Iris pigment epithelial cell (primary cell): ENCODE data around the gene HLA-DRB1.
"Not testable (repeated sequence)": the region's sequence is repeated elsewhere in the genome, so short reads cannot be mapped to it uniquely, and the experiment has no call there.

Experiments
- DNase-seq: peaks from one replicate; pipeline ENCODE4 v3.0.0-alpha.2; 2011; ENCODE audit warnings: low read depth

The HLA-DRB1 gene

DNA sequence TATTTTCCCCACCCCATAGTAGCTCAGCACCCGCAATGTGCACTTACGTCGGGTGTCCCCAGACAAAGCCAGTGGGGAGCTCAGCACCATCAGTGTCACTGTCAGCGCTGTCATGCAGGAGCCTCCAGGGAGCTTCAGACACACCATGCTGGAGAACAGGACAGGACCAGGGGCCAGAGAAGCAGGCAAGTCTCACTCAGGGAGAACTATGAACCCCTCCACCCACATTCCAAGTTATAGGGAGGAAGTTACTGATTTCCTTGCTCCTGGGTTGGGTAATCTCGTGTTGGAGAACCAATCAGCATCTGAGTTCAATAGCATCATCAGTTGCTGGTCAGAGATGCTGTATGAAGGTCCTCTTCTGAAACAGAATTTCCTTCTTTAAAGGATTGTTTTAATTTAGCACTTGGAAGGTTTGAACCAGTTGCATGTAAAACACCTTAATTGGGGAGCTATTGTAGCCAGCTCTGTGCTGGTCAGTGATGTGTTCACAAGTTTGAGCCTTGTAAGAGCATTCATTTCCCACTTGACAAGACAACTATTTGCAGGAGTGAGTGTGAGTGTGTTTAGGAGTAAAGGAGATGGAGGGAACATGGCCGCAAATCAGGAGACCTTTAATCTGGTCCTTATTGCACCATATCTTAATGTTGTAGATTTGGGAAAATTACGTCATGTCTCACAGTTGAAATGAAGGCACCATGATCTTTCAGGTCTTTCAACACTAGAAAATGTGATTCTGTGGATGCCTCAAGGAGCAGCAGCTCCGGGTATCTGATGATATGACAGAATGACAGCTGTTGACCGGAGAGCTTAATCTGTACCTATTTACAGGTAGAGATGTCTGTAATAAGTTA is at the start of gene HLA-DRB1:
Gene HLA-DRB1, minus strand, starts transcription at position 253 of the 854 bp plus-strand sequence. Its CDS starts 106 bp downstream, at position 147.
- DNase-seq, result peak; percentile 3

DNA sequence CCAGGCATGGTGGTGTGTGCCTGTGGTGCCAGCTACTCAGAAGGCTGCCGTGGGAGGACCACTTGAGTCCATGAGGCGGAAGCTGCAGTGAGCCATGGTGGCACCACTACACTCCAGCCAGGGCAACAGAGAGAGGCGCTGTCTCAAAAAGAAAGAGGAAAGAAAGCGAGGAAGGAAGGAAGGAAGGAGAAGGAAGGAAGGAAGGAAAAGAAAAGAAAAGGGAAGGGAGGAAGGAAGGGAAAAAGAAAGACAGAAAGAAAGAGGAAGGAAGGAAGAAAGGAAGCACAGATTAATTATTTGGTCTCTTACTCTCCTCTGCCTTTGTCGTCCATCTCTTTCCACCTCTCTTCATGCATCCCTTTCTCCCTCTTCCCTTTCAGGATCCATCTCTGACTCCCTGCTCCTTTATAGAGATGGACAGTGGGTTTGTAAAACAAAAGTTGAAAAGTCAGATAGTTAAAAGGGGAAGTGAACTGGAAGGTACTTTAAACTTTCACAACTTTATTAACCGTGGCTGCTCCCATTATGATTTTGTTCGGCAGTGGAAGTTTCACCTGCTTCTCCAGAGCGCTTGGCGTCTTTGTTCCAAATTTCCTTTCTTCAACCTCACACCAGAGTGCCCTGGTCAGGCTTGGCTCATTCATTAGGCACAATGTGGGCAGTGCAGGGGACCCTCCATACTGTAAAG is 49.0 kb upstream of the HLA-DRB1 start:
- DNase-seq, result no peak

DNA sequence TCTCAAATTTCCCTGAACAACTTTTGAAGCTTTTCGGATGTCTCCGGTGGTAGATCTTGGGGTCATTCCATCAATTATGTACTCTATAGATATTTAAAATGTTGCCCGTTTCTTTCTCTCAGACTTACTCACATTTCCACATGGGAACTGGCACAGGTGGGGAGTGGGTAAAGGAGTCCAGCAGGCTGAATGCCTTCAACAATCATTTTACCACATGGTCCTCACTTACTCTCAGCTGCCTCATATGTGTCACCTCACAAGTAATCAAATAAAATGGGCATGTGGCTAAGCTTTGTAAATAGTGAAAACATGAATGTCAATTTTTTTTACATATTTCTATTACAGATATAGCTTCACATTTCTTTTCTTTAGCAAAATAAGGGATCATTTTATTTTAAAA is 48.2 kb upstream of the HLA-DRB1 start:
- no peak for DNase-seq

GRCh38 chr6:32637219-32637880 is 47.7 kb upstream of the HLA-DRB1 start, which contains the start of gene HLA-DQA1:
Gene HLA-DQA1 (plus strand): TSS chr6:32637406. CDS start chr6:32637459, 53 bp downstream.
- peak; percentile 10 for DNase-seq

DNA sequence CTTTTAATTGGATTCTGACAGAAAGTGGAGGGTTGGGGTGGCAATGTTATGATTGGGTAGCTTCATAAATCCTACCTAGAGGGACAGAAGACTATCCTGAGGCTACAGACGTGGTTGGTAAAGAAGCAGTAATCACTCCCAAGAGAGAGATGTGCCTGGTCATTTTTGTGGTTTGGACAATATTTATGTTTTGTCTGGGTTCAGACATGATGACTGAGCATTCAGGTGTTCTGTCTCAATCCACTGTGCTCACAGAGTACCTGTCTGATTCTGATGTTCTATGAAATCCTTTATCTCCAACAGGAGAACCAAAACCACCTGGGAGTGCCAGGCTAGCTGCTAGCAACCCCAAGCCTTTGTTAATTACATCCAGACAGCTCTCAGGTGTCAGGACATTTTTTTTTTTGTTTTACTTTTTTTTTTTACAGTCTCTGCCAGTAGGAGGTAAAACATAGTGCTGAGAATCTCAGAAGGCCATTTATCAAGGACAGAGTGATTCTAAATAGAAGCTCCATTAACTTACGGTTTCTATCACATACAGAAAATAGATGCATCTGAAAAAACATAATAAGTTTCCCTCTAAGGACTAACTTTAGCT is 46.0 kb upstream of the HLA-DRB1 start:
- no peak for DNase-seq

DNA sequence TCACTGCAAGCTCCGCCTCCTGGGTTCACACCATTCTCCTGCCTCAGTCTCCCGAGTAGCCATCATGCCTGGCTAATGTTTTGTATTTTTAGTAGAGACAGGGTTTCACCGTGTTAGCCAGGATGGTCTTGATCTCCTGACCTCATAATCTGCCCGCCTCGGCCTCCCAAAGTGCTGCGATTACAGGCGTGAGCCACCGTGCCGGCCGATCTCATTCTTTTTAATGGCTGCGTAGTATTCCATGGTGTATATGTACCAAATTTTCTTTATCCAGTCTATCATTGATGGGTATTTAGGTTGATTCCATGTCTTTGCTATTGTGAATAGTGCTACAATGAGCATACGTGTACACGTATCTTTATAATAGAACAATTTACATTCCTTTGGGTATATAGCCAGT is 40.1 kb upstream of the HLA-DRB1 start:
- DNase-seq, result not testable (repeated sequence)

DNA sequence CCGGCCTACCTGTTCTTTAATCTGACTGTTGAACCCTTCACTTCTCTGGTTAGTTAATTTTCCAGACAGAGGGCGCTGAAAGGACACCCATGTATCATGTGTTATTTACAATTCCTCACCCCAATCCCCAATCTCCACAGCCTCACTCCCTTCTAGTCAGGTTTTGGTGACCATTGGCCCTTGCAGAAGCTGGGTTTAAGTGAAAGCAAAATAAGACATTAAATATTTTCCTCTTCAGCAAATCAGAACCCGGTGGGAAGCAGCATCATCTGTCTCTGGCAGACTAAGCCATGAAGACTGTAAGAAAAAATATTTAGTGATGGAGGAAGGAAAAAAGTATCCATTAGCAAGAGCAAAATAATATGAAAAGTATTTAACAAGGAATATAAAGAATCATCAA is 38.2 kb upstream of the HLA-DRB1 start:
- DNase-seq, result peak; percentile 62

- no peak for DNase-seq
Observed at GRCh38 chr6:32627249-32627648, 37.6 kb upstream of the HLA-DRB1 start.

GRCh38 chr6:32625137-32625536 is 35.5 kb upstream of the HLA-DRB1 start:
- no peak for DNase-seq

DNA sequence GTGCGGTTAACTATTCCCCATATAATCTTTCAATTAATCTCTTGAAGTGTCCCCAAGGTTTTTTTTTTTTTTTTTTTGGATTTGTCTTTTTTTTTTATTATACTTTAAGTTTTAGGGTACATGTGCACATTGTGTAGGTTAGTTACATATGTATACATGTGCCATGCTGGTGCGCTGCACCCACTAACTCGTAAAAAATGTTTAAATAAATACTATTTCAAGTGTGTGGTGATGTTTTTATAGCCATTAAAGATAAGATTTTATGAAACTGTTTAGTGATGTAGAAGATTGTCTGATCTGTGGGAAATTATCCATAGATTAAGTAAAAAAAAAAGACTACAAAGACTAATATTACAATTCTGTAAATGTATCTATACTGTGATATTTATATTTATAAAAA is 34.9 kb upstream of the HLA-DRB1 start:
- DNase-seq, result no peak

DNA sequence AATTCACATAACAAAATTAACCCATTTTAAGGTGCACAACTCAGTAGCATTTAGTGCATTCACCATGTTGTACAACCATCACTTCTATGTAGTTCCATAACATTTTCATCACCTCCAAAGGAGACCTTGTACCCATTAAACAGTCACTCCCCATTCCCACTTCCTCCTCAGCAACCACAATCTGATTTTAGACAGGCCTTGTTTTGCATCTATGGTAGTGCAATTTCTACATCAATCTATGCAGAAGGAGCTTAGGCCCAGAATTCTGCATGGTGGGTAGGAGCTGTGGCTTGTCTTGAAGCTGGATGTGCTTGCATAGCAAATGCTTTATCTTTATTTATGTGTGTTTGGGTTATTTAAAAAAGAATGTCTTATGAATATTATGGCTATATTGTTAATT is 34.0 kb upstream of the HLA-DRB1 start:
- no peak for DNase-seq

DNA sequence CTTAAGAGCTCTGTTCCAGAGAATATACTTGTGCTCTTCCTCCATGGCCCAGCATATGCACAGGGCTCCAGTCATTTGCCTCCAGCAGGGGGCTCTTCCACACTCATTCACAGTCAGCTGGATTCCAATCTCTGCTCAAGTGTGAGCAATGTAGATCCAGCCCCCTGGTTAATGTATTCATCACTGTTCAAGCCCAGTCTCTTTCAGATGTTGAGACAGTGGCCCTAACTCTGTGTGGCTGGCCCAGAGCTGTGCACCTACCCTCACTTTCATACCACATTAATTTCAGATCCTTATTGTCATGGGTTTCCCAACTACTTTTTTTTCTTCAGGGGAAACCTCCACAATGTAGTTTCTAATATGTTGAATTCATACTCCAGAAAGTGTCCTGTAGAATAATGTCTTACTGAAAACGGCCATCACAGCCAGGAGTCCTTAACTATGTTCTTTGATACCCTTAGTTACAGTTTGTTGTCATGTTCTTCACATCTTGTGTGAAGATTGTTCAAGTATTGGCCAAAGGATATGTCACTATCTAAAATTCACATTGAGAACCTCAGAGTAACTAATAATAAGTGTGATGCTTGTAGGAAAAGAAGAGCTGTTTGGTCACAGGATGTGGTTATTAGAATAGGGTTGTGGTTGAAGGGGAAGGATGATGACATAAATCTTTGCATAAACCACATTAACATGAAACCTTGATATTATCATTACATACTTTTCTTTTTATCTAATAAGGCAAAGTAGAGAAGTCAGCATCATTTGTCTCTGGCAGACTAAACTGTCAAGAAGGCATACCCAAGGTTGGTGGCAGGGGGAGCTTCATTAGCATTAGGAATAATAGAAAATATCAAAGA is 33.1 kb upstream of the HLA-DRB1 start:
- peak; percentile 71 for DNase-seq

DNA sequence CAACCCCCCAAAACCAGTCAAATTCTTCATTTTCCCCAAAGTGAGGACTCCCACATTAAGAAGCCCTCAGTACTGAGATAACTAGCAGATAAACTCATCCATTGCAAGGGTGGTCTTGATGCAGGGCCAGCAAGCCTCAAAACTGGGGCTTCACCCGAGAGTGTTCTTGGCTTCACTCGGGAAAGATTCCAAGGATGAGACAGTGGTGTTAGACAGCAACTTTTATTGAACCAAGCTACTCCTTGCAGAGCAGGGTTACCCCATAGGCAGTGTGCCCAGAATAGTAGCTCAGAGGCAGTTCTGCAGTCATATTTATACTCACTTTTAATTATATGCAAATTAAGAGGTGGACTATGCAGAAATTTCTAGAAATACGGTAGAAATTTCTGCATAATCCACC is 31.7 kb upstream of the HLA-DRB1 start:
- no peak for DNase-seq

GRCh38 chr6:32617751-32618150 is 28.1 kb upstream of the HLA-DRB1 start:
- no peak for DNase-seq

GRCh38 chr6:32615885-32616532 is 26.4 kb upstream of the HLA-DRB1 start:
- no peak for DNase-seq

DNA sequence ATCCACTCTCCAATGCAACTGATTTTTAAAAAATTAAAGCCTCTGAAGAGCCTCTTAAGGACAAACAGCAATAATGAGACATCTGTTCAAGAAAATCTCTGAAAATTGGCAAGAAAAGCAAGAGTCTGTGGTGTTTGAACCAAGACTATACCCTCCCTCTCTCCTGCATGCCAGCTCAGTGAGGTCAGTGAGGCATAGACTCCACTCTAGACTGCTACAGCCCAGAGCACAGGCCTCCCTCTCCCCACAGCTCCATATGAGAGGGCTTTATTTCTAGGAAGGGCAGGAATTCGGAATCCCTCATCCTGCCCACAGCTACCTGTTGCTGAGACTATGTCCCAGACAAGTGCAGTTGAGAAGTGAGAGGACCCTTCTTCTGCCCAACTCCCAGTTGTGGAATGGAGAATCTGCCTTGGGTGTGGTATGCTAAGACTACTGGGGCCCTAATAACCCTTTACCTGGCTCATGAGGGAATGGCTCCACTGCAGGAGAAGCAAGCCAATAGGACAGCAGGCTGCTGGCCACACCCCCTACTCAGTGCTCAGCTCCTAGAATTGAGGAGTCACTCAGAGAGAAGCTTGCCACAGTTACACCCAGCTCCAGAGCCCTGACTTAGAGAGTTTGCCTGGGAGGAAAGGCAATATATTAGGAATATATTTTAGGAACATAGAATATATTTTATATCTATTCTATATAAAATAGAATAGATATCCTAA is 24.9 kb upstream of the HLA-DRB1 start:
- no peak for DNase-seq

DNA sequence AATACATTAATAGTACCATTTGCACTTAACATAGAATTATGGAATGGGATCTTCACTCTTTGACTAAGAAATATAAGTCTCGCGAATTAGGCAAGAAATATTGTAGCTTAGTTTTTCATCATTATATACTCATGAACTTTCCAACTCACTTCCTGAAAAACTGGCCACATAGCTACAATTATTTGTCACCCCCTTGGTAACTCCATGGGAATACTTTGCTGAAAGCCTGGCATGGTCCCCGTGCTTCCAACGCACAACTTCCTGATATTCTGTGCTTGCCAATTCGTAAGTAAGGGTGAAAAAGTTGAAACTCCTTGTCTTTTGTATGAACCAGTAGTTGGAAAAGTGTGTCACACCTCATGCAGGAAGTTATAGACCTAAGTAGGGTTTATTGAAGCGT is 23.8 kb upstream of the HLA-DRB1 start:
- DNase-seq, result no peak

DNA sequence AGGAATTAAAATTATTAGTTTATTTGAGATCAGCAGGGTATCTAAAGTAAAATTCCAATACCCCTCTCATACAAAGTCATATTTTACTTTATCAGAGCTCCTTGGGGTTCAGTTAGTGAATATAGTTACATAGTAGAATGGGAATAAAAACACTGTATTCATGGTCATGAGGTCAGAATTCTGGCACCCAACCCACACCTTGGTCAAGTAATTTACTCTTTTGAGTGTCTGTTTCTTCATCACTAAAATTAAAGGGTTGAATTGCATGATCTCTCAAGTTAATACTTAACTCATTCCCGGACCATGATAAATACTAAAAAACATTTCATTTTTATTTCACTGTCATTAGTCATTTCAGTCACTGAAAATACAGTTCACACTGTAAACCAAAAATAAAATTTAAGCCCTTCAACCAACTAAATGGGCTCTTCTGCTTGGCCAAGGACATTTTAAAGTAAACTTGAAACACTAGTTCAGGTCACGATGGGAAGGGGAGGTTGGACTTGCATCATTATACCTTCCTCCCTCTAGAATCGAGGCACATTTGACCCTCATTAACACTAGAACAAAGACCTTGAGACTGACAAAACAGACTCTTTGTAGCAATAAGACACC is 21.1 kb upstream of the HLA-DRB1 start:
- DNase-seq, result no peak

GRCh38 chr6:32609731-32610640 is 20.3 kb upstream of the HLA-DRB1 start:
- DNase-seq, result peak; percentile 95
